ENCODE results near the gene KNOP1. TPM values are rescaled to one million over a fixed set of nuclear protein-coding genes. Genes with fewer than 3 reads are reported as not detected.
A peak's percentile ranks its signal among the peaks of the same experiment; 100 is the strongest.

The KNOP1 gene, protein sequence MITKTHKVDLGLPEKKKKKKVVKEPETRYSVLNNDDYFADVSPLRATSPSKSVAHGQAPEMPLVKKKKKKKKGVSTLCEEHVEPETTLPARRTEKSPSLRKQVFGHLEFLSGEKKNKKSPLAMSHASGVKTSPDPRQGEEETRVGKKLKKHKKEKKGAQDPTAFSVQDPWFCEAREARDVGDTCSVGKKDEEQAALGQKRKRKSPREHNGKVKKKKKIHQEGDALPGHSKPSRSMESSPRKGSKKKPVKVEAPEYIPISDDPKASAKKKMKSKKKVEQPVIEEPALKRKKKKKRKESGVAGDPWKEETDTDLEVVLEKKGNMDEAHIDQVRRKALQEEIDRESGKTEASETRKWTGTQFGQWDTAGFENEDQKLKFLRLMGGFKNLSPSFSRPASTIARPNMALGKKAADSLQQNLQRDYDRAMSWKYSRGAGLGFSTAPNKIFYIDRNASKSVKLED
- total RNA-seq, result 24.0 and 24.2 TPM in 2 replicates
- long read RNA-seq, full-length matches to known transcripts, result 4 of 16 reads
- long read RNA-seq, partial matches to known transcripts, result 11 of 16 reads
- long read RNA-seq, other reads (novel, unspliced or antisense), result 1 of 16 reads

DNA sequence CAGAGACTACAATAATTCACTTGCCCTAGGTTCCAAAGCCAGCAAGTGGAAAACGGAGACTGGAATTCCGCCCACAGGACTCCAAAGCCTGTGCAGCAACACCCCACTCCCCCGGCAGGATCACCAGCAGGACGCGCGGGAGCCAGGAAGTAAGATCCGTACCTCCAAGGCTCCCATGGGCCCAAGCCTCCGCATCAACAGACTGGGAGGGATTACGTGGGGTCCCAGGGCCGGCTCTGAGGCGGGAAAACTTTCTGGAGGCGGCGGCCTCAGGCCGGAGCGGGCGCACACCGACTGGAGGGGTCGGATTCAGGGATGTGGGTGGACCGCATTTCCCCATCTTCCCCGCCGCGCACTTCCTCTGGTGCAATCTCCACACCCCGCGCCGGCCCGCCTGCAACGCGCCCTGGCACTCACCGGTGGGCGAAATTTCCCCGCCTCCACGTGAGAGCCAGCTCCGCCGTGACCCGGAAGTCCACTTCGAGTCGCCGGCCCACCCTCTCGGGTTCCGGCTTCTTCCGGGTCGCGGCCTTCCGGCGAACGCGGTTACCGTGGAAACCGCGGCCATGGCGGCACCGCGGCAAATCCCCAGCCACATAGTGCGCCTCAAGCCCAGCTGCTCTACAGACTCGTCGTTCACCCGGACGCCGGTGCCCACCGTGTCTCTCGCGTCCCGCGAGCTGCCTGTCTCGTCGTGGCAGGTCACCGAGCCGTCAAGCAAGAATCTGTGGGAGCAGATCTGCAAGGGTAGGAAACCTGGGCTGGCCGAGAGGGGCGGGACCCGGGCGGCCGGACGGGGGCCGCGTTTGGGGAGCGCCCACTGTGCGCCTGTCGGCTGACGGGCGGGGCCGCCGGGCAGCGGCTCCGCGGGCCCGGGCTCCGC is at the start of gene KNOP1, which contains the start of gene IQCK:
KNOP1 (minus strand) TSS at position 487 of the 883 bp plus-strand sequence. CDS start 3,192 bp downstream, outside the sequence.
IQCK (plus strand) TSS at position 531 of the 883 bp plus-strand sequence; CDS start at position 567, 36 bp downstream.
- Mint-ChIP-seq H3K4me1 (ENCODE audit: unreplicated experiment) (peaks cover 23% of the 10 kb centered on the region), H3K36me3 (ENCODE audit: unreplicated experiment) (peaks cover 11% of the 10 kb centered on the region), H3K27me3 (ENCODE audit: unreplicated experiment) (no peaks in the 10 kb centered on the region), H3K4me3 (ENCODE audit: unreplicated experiment) (peak within 1 kb of the TSS; percentile 93), H3K27ac (ENCODE audit: unreplicated experiment) (peak within 1 kb of the TSS; percentile 86), H3K9me3 (ENCODE audit: unreplicated experiment) (no peaks in the 10 kb centered on the region)
- TF ChIP-seq, protein P1, sequence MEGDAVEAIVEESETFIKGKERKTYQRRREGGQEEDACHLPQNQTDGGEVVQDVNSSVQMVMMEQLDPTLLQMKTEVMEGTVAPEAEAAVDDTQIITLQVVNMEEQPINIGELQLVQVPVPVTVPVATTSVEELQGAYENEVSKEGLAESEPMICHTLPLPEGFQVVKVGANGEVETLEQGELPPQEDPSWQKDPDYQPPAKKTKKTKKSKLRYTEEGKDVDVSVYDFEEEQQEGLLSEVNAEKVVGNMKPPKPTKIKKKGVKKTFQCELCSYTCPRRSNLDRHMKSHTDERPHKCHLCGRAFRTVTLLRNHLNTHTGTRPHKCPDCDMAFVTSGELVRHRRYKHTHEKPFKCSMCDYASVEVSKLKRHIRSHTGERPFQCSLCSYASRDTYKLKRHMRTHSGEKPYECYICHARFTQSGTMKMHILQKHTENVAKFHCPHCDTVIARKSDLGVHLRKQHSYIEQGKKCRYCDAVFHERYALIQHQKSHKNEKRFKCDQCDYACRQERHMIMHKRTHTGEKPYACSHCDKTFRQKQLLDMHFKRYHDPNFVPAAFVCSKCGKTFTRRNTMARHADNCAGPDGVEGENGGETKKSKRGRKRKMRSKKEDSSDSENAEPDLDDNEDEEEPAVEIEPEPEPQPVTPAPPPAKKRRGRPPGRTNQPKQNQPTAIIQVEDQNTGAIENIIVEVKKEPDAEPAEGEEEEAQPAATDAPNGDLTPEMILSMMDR (IDR thresholded peaks at IDR 0.05), result no peak
- peak; percentile 95 for DNase-seq (ENCODE audit: extremely low spot score, unreplicated experiment)

GRCh38 chr16:19767497-19767896 is 49.5 kb upstream of the KNOP1 start:
- no peaks in the 10 kb centered on the region for H3K4me1 Mint-ChIP-seq (ENCODE audit: unreplicated experiment)
- peak; percentile 63 for DNase-seq (ENCODE audit: extremely low spot score, unreplicated experiment)
- TF ChIP-seq, protein P1 (IDR thresholded peaks at IDR 0.05), result no peak
- no peak overlapping the region for H3K27ac Mint-ChIP-seq (ENCODE audit: unreplicated experiment)
- no peak overlapping the region for H3K4me3 Mint-ChIP-seq (ENCODE audit: unreplicated experiment)
- H3K36me3 Mint-ChIP-seq (ENCODE audit: unreplicated experiment), result peaks cover 2% of the 10 kb centered on the region
- H3K9me3 Mint-ChIP-seq (ENCODE audit: unreplicated experiment), result peaks cover 11% of the 10 kb centered on the region
- no peaks in the 10 kb centered on the region for H3K27me3 Mint-ChIP-seq (ENCODE audit: unreplicated experiment)

GRCh38 chr16:19766988-19767387 is 49.0 kb upstream of the KNOP1 start:
- H3K36me3 Mint-ChIP-seq (ENCODE audit: unreplicated experiment), result peaks cover 2% of the 10 kb centered on the region

DNA sequence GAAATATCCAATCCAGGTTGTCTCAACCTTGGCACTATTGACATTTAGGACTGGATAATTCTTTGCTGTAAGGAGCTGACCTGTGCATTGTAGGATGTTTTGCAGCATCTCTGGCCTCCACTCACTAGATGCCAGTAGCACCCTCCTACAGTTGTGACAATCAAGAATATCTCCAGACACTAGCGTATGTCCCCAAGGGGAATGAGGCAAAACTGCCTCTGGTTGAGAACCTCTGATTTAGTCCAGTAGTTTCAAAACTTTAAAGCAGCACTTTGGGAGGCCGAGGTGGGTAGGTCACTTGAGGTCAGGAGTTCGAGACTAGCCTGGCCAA is 48.5 kb upstream of the KNOP1 start:
- Mint-ChIP-seq H3K4me1 (ENCODE audit: unreplicated experiment) (no peaks in the 10 kb centered on the region), H3K36me3 (ENCODE audit: unreplicated experiment) (peaks cover 2% of the 10 kb centered on the region), H3K27ac (ENCODE audit: unreplicated experiment) (no peak overlapping the region), H3K9me3 (ENCODE audit: unreplicated experiment) (peaks cover 11% of the 10 kb centered on the region), H3K27me3 (ENCODE audit: unreplicated experiment) (no peaks in the 10 kb centered on the region), H3K4me3 (ENCODE audit: unreplicated experiment) (no peak overlapping the region)
- DNase-seq (ENCODE audit: extremely low spot score, unreplicated experiment), result no peak
- TF ChIP-seq, protein P1 (IDR thresholded peaks at IDR 0.05), result no peak

More at GRCh38 chr16:19766988-19767387, 49.0 kb upstream of the KNOP1 start:
- Mint-ChIP-seq H3K4me1 (ENCODE audit: unreplicated experiment) (no peaks in the 10 kb centered on the region), H3K4me3 (ENCODE audit: unreplicated experiment) (no peak overlapping the region), H3K27ac (ENCODE audit: unreplicated experiment) (no peak overlapping the region), H3K27me3 (ENCODE audit: unreplicated experiment) (no peaks in the 10 kb centered on the region), H3K9me3 (ENCODE audit: unreplicated experiment) (peaks cover 11% of the 10 kb centered on the region)
- TF ChIP-seq, protein P1 (IDR thresholded peaks at IDR 0.05), result no peak
- no peak for DNase-seq (ENCODE audit: extremely low spot score, unreplicated experiment)
